Hematopoietic multipotent progenitor cell treated with erythropoietin and hydrocortisone succinate and interleukin-3 and kit ligand, for 4 days (in vitro differentiated cells): ENCODE measurements around the gene AMZ1.
"Not testable (repeated sequence)": the region's sequence is repeated elsewhere in the genome, so short reads cannot be mapped to it uniquely, and the experiment has no call there.

Experiments
- DNase-seq: peaks from one replicate; pipeline ENCODE4 v3.0.0-alpha.2; 2015

AMZ1 gene

DNA sequence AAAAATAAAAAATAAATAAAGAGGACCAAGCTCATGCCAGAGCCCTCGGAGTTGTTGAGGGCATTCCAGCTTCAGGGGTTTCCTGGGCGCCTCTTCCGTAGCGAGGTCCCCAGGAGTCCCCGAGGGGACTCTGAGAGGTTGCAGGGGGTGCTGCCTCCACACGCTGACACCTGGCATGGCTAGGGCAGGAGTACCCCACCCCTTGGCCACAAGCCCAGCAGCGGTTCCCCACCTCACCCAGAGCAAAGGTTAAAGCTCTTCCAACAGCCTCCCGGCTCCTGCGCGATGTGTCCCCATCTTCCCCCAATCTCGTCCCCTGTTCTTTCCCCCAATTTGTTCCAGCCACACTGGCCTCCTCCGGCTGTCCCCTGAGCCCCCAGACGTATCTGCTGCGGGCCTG lies 4.5 kb downstream of the AMZ1 start:
- DNase-seq: no peak

DNA sequence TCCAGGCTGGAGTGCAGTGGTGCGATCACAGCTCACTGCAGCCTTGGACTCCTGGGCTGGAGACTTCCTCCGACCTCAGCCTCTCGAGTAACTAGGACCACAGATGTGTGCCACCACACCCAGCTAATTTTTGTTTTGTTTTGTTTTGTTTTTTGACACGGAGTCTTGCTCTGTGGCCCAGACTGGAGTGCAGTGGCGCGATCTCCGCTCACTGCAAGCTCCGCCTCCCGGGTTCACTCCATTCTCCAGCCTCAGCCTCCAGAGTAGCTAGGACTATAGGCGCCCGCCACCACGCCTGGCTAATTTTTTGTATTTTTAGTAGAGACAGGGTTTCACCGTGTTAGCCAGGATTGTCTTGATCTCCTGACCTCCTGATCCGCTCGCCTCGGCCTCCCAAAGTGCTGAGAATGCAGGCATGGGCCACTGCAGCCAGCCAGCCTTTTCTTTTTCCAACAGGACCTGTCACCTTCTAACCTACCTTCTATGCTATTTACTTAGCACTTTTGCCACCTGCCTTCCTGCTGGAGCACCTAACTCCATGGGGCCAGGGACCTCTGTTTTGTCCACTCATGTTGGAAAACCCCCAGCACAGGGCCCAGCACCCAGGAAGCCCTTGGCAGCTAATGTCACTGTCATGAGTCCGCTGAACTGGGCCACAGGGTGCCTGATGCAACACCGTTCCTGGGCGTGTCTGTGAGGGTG lies 5.6 kb downstream of the AMZ1 start:
- DNase-seq: not testable (repeated sequence)

DNA sequence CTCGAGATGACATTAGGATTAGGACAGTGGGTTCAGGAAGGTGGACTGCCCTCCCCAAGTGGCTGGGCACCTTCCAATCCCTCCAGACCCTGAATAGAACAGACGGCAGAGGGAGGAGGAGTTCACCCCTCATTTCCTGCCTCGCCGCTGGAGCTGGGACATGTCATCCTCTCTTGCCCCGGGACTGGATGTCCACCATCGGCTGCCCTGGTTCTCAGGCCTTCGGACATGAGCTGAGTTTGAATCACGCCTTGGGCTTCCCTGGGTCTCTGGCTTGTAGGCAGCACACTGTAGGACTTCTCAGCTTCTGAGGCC lies 6.1 kb downstream of the AMZ1 start:
- DNase-seq: not testable (repeated sequence)

DNA sequence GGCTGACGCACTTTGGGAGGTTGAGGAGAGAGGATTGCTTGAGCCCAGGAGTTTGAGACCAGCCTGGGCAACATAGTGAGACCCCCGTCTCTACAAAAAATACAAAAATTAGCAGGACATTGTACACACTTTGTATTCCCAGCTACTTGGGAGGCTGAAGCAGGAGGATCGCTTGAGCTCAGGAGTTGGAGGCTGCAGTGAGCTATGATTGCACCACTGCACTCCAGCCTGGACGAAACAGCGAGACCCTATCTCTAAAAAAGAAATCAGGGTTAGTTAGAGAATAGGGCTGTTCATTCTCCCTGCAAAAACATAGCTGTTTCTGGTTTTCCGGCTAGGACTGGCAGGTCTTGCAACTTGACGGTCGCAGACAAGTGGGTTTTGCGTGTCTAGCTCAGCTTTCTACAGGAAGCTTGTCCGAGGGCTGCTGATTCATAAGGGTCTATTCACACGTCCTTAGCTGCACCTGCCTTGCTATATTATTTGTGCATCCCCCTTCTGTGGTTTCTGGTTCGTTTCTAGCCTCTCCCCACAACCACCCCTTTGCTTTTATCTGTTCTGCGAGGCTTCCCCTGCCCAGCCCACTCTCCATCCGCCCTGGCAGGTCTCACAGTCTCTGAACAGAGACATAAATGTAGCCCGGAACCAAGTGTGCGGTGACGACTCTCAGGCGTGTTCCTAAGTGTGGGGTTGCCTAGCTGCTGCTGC lies 10.7 kb downstream of the AMZ1 start:
- peak; percentile 96 for DNase-seq

GRCh38 chr7:2699289-2699620 lies 11.3 kb downstream of the AMZ1 start:
- no peak for DNase-seq

GRCh38 chr7:2700141-2700850 lies 12.3 kb downstream of the AMZ1 start:
- no peak for DNase-seq

DNA sequence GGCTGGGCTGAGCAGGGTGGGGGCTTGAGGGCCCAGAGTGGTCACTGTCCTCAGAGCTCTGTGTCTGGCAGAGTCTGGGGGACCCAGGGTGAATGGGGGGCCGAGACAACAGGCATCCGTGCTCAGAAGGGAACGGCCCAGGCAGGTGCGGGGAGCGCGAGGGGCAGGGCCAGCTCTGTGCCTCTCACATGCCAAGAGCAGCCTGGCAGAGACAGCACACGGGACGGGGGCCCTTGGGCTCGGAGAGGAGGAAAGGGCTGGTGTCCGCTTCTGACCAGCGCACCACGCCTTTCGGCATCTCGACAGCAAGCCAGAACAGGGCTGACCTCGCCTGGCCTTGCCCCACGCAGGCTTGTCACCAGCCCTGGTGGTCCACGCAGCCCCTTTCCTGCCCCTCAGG lies 13.4 kb downstream of the AMZ1 start:
- DNase-seq: no peak

DNA sequence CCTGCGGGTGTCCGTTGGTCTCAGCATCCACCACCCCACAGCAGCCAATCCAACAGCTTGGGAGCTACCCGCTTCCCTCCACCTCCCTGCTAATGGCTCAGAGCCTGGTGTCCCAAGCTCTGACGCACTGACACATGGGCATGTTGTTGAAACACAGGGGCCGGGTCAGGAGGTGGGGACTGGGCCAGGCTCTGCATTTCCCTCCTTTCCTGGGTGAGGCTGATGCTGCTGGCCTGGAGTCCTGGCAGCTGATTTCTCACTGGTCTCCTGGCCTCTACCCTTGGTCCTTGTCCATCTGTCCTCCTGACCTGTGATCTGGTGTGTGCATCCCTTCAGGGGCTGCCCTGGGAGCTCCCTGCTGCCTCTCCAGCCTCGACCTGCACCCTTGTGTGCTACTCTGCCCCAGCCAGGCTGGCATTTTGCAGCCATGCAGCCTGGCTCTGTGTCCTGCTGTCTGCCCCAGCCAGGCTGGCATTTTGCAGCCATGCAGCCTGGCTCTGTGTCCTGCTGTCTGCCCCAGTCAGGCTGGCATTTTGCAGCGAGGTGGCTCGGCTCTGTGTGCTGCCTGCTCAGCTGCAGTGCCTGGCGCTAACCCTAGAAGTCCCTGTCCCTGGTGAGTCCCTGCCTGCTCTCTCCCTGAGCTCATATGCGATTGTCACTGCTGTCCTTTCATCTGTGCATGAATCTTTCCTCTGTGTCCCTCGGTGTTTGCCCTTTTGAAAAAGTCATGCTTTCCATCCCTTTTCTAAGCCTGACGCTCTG lies 14.0 kb downstream of the AMZ1 start:
- no peak for DNase-seq

- no peak for DNase-seq
Observed at GRCh38 chr7:2702594-2702957, 14.6 kb downstream of the AMZ1 start.

GRCh38 chr7:2705371-2706096 lies 17.5 kb downstream of the AMZ1 start:
- DNase-seq: no peak

GRCh38 chr7:2706685-2707126 lies 18.7 kb downstream of the AMZ1 start:
- no peak for DNase-seq

- DNase-seq: no peak
Observed at GRCh38 chr7:2707481-2707880, 19.5 kb downstream of the AMZ1 start.

DNA sequence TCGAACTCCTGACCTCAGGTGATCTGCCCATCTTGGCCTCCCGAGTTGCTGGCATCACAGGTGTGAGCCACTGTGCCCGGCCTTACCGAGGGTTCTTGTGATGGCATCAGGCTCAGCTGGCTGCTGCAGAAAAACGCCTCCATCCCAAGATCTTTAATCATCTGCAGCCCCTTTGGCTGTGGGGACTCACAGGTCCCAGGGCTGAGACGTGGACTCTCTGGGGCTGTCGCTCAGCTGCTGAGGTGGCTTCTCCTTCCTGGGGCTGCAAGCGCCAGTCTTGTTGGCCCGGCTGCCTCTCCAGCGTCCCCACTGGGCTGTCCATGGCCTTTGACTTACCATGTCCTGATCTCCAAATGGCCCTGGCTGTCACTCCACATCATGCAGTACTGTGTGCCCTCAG lies 20.0 kb downstream of the AMZ1 start:
- DNase-seq: no peak

DNA sequence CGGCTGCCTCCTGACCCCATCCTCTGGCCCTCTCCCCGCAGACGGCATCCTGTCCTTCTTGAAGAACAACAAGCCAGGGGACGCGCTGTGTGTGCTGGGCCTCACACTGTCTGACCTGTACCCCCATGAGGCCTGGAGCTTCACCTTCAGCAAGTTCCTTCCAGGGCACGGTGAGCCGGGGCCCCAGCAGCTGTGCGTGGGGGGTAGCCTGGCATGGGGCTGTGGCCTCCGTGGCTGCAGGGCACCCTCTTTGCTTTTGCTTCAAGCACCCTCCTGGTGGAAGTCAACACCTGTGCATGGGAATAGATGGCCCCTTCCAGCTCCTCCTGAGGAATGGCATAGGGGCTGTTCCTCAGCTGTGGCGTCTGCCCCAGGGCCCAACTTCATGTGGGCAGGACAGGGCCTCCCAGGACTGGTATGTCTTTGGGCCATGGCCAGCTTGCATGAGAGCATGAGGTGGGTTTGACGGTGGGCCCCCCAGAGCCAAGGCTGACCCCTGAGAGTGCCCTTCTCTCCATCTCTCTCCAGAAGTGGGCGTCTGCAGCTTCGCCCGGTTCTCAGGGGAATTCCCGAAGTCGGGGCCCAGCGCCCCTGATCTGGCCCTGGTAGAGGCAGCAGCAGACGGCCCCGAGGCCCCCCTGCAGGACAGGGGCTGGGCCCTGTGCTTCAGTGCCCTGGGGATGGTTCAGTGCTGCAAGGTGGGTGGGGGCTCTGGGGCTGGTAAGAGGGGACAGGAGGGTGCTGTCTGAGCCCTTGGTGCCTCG lies 20.7 kb downstream of the AMZ1 start:
- no peak for DNase-seq

DNA sequence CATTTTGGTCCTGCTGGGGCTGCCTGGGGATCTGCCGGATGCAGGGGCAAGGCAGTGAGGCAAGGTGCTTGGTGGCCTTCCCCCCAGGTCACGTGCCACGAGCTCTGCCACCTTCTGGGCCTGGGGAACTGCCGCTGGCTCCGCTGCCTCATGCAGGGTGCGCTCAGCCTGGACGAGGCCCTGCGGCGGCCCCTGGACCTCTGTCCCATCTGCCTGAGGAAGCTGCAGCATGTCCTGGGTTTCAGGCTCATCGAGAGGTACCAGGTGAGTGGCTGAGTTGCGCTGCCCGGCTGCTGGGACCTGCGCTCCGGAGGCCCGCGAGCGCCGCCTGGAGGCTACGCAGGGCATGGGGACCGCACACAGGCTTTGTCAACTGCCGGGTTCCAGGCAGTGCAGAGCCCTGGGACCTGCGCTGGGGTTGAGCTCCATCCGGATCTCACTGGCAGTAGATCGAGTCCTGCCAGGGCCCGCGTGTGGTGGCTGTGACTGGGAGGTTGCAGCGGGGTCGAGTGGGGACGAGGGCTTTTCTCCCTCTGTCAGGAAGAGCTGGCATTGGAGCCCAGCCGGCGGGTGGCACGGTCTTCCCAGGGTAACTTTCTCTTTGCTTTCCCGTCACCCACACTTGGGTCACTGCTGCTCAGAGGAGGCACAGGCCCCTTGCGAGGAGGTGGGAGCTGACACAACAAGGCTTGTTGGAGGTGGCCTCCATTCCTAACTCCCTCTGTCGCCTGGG lies 21.7 kb downstream of the AMZ1 start:
- DNase-seq: peak; percentile 87

- DNase-seq: no peak
Observed at GRCh38 chr7:2710286-2710655, 22.3 kb downstream of the AMZ1 start.

DNA sequence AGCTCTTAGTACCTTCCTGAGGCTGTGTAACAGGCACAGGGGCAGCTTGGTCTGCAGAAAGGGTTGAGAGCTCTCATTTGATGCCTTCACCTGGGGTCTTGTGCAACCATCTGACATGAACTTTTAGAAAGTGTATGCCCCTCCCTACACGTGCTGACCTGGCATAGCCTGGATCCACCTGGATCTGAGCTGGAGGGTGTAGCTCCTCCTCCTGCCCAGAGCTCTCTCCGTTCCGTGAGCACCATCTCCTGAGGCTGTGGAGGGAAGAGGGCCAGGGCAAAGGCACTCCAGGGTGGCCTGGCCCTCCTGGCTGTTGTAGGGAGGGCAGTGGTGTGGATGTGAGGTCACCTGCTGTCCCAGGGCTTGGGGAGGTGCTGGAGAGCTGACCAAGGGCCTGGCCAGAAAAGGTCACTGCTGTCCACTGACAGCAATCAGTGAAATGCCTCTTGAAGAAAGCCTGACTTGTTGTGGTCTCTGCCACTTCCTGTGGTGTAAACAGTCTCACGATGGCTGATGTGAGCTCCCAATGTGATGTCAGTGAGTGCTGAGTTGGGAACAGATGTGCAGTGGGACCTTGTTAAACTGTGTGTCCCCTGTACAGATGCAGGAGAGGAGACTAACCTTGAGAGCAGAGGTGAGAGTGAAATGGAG lies 23.0 kb downstream of the AMZ1 start:
- DNase-seq: peak; percentile 77

- DNase-seq: no peak
Observed at GRCh38 chr7:2711895-2712675, 24.1 kb downstream of the AMZ1 start.

DNA sequence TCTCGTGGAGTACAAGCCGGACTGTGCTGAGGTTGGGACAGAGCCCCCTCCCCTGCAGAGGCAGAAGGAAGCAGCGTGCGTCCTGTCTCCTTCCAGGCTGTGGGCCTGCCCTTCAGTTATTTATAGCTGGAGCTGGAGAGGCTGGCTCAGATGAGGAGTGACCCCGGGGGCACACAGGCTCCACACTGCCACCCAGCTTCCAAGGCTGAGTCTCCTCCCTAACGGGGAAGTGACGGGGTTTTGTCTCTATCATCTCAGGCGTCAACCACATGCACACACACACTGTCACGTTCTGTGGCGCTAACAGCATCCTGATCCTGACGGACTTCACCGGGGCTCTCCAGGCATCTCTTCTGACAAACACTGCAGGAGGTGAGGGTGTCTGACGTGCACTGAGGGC lies 25.4 kb downstream of the AMZ1 start:
- peak; percentile 74 for DNase-seq

- no peak for DNase-seq
Observed at GRCh38 chr7:2713978-2714377, 26.0 kb downstream of the AMZ1 start.
